Effector CD8-positive, alpha-beta T cell (primary cell): ENCODE results near the gene VIL1.

Experiments
- DNase-seq: peaks from one replicate; lab custom pipeline; 2025; lab: John Stamatoyannopoulos, UW
- total RNA-seq, 4 experiments: gene quantifications; one replicate each; lab custom pipeline; 2026; lab: John Stamatoyannopoulos, UW

The VIL1 gene
- 0 to 0.18 (median 0.04) reads per million in 4 experiments for total RNA-seq

DNA sequence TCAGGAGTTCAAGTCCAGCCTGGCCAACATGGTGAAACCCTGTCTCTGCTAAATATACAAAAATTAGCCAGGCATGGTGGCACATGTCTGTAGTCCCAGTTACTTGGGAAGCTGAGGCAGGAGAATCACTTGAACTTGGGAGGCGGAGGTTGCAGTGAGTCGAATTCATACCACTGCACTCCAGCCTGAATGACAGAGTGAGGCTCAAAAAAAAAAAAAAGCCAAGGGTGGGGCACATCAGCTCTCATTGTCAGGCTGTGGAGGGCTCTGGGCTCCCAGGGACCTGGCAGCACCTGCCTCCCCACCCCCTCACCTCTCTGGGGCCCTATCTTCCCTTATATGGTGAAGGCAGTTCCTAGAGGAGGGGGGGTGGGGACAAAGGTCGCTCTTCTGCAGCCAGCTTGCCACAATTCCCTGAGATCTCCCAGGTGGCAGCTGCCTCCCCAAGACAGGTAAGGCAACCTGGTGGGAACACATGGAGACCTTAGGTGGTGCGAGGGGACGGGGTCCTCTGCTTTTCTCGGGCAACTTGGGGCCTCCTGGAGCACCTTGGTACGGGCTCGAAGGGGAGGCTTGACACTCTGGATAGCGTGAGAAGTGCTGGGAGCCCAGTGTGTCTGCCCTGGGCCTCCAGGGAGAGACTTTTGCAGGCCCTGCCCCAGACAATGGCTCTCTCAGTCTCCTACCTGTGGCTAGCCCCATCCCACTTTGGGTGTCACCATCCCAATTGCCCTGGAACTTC, at the start of gene VIL1:
TSS of gene VIL1 (plus strand) at position 407 of the 742 bp plus-strand sequence. CDS start 4,656 bp downstream, outside the sequence.
- no peak for DNase-seq

DNA sequence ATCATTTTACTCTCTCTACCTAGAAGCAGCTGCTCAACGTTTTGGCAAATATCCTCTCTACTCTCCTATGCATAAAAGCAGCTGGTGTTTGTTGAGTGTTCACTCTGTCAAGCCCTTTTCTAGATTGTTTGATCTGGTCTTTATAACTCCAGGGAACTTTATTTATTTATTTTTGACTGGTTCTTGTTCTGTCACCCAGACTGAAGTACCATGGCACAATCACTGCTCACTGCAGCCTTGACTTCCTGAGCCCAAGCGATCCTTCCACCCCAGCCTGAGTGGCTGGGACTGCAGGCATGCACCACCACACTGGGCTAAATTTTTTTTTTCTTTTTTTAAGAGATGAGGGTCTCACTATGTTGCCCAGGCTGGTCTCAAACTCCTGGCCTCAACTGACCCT, 49.6 kb upstream of the VIL1 start:
- DNase-seq: no peak

DNA sequence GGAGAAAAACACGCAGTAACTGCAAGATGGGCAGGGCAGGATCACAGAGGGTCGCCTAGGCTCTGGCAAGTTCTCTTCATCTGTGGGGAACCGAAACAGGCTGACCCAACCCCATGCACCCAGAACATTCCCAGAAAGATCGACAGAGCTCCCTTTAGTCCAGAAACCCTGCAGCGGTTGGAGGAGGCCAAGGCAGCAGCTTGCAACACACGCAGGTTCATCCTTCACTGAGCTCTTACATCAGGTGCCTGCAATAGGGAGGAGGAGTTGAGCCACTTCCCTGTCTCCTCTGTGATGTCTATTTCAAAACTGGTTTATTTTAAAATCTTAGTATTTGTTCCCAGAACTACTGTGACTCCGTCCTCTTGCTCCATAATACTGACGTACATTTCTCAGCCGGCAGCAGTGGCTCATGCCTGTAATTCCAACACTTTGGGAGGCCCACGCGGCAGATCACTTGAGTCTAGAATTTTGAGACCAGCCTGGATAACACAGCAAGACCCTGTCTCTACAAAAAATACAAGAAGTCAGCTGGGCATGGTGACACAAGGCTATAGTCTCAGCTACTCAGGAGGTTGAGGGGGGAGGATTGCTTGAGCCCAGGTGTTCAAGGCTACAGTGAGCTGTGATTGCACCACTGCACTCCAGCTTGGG, 48.4 kb upstream of the VIL1 start:
- no peak for DNase-seq

DNA sequence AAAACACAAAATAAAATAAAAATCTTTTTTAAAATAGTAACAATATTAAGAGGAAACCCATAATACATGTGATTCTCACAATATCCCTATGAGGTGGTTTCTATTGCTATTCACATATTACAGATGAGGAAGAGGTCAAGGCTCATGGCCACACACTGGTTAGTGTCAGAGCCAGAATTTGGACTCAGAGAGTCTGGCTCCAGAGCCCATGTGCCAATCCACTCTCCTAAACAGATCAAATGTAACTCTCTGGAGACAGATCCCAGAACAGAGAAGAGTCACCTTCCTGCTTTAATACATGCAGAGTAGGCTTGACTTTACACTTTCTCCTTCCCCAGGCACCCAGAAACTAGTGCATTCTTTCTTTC, 47.0 kb upstream of the VIL1 start:
- no peak for DNase-seq

DNA sequence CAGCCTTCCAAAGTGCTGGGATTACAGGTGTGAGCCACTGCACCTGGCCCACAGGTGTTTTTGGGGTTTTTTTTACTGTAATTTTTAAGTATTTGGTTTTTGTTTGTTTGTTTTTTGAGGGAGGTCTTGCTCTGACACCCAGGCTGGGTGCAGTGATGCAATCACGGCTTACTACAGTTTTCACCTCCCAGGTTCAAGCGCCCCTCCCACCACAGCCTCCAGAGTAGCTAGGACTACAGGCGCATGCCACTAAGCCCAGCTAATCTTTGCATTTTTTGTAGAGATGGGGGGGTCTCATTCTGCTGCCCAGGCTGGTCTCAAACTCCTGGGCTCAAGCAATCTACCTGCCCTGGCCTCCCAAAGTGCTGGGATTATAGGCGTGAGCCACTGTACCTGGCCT, 44.1 kb upstream of the VIL1 start:
- DNase-seq: no peak

DNA sequence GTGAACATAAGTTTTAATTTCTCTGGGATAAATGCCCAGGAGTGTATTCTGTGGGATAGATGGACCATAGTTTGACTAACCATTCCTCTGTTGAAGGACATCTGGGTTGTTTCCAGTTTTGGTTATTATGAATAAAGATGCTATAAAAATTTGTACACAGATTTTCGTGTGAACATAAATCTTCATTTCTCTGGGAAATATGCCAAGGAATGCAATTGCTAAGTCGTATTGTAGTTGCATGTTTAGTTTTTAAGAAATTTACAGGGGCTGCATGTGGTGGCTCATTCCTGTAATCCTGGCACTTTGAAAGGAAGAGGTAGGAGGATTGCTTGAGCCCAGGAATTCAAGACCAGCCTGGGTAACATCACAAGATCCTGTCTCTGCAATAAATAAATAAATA, 43.7 kb upstream of the VIL1 start:
- no peak for DNase-seq

DNA sequence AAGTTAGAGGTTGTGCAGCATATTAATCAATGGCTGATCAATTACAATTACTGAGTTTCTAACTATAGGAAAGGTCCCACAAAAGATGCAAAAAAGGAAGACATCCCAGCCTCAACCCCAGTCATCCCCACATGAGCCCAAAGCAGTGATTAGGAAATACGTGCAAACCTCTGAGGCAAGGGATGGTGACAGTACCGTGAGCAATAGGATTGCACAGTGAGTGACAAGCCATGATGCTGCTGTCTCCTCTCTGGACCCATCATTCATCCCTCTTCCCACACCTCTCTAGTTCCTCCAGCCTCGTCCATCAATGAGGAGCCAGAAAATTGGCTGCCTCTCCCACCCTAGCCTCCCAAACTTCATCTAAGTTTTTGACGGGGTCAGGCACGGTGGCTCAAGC, 40.9 kb upstream of the VIL1 start:
- DNase-seq: no peak

DNA sequence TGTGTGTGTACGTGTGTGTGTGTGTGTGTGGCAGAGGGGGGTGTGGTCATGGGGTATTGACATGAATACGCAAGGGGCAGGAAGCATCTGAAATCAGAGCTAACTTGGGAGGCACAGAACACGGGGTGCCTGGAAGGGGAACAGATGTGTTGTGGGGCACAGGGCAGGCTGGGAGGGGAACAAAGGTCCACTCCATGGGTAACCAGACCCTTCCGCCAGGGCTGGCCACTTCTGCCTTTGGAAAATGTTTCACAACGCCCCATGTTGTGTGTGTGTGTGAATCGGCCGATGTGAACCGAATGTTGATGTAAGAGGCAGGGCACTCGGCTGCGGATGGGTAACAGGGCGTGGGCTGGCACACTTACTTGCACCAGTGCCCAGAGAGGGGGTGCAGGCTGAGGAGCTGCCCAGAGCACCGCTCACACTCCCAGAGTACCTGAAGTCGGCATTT, 37.0 kb upstream of the VIL1 start, which contains the start of gene SLC11A1:
TSS of gene SLC11A1 (plus strand) at position 358 of the 451 bp plus-strand sequence. CDS start 96 bp downstream, outside the sequence.
- no peak for DNase-seq

DNA sequence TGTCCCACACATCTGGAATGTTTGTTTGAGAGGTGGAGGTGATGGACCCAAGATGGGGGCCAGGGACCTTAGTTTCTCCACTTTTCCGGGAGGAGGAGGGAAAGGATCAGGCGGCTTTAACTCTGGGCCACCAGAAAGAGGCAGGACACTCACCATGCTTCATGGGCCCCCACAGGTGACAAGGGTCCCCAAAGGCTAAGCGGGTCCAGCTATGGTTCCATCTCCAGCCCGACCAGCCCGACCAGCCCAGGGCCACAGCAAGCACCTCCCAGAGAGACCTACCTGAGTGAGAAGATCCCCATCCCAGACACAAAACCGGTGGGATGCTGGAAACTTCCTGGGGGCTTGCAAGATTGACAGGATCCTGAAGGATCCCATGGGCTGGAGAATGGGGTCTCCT, 36.1 kb upstream of the VIL1 start:
- DNase-seq: no peak

DNA sequence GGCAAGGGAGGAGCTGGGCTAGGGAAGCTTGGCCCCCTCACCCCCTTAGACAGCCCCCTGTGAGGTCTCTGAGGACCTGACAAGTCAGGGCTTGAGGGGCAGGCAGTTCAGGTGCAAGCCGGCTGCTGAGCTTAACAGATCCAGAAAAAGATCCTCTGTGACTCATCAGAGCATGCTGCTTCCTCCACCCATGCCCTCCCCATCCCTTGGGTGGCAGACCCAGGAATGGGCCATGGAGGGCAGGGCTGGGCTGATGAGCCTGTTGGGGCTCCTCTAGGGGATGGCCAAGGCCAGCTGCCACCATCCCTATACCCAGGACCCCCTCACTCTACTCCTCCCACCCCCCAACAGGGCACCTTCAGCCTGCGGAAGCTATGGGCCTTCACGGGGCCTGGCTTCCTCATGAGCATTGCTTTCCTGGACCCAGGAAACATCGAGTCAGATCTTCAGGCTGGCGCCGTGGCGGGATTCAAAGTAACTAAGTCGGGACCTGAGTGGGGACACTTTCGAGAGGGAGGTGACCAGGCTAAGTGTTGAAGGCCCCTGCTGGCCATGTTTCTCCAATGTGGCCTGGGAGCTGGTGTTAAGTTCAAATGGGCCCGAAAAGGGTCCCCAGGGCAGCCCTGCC, 34.9 kb upstream of the VIL1 start:
- no peak for DNase-seq

DNA sequence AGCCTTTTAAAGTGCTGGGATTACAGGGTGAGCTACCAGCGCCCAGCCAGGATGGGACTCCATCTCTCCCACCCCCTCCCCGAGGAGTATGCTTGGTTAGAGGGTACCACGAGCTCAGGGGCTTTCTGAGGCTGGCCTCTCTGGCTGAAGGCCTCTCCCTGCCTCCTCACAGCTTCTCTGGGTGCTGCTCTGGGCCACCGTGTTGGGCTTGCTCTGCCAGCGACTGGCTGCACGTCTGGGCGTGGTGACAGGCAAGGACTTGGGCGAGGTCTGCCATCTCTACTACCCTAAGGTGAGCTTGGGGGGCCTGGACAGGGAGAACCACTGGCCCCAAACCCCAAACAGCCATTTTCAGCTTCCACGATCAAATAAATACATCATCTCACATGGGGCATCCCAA, 33.9 kb upstream of the VIL1 start:
- no peak for DNase-seq

DNA sequence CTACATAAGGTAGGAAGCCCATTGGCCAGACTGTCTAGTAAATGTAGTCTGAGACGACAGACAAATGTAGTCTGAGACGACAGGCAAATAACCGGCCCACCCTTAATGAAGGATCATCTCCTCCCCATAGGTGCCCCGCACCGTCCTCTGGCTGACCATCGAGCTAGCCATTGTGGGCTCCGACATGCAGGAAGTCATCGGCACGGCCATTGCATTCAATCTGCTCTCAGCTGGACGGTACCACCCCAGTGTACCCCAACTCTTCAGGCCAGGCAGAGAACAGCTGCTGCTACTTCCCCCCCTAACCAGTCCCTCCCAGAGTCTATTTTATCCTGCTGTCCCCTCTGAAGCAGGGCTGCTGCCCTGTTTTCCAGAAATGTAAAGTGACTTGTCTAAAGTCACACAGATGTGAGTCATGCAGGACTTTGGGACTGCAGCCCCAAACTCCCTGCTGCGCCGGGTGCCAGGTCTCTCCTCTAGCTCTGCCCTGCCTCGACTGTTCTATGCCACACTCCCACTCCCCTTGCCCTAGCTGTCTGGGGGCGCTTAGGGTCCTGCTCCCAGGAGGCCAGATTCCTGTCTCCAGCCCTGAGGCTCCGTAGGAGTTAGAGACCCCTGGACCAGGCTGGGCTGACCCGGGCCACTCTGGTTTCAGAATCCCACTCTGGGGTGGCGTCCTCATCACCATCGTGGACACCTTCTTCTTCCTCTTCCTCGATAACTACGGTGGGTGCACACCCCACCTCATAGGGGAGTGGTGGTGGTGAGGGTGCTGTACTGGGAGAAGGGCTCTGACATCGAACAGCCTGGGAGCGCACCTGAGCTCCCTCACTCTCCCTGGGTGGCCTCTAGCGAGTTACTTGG, 32.2 kb upstream of the VIL1 start:
- DNase-seq: no peak

DNA sequence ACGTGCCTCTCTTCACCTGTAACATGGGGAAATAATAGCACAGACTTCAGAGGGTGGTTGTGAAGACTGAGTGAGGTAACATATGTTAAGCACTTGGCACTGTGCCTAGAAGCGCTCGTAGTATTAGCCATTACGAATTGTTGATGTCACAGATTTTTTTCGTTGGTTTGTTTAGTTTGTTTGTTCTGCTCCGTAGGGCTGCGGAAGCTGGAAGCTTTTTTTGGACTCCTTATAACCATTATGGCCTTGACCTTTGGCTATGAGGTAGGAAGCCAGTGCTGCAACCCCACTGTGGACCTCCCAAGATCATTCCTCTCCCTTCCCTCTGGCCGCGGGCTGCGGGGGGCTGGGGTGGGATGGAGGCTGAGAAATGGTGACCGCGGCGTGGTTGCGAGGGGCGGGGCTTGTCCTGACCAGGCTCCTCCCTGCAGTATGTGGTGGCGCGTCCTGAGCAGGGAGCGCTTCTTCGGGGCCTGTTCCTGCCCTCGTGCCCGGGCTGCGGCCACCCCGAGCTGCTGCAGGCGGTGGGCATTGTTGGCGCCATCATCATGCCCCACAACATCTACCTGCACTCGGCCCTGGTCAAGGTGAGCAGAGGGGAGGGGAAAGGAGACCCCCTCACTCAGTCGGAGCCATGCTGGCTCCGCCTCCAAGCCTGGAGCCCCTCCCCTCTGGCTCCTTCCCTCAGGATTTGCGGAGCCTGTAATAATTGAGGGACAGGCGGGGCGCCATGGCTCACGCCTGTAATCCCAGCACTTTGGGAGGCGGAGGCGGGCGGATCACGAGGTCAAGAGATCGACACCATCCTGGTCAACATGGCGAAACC, 31.3 kb upstream of the VIL1 start:
- DNase-seq: no peak

DNA sequence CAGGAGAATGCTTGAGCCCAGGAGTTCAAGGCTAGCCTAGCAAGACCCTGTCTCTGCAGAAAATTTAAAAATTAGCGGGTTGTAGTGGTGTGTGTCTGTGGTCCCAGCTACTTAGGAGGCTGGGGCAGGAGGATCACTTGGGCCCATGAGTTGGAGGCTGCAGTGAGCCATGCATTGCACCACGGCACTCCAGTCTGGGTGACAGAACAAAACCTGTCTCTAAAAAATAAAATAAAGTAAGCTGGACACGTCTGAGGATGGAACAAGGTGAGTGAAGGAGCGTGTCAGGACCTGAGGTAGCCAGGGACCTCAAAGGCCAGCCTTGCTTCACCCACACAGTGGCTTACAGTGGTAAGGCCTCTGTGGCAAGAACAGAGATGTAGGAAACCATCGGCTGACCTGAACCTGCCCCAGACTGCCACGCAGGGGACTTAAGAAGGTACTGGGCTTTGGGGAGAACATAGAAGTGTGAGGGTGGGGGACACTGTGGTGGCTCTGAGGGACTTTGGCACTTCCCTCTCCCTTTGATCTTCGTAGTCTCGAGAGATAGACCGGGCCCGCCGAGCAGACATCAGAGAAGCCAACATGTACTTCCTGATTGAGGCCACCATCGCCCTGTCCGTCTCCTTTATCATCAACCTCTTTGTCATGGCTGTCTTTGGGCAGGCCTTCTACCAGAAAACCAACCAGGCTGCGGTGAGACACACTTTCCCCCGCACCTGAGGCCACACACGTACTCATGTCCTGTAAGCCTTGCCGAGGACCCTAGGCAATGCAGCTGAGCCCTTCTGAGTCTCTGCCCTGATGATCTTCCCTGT, 29.4 kb upstream of the VIL1 start:
- DNase-seq: no peak

DNA sequence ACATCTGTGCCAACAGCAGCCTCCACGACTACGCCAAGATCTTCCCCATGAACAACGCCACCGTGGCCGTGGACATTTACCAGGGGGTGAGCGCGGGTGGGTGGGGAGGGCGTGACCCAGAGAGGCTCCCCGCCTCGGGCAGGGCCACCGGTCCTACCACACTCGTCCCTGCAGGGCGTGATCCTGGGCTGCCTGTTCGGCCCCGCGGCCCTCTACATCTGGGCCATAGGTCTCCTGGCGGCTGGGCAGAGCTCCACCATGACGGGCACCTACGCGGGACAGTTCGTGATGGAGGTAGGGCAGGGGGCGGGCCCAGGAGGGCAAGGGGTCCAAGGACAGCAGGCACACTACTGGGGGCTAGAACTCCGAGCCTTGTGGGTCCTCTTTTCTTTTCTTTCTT, 27.7 kb upstream of the VIL1 start:
- DNase-seq: no peak

DNA sequence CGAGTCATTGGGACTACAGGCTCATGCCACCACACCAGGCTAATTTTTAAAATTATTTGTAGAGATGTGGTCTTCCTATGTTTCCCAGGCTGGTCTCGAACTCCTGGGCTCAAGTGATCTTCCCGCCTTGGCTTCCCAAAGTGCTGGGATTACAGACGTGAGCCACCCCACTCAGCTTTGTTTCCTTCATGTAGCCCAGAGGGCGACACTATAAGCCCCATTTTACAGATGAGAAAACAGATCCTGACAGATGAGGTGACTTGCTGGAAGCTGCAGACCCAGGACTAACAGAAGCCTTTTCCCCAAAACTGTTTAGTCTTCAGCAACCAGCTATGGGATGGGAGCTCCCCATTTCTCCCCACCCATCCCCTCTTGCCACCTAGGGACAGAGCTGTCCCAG, 26.5 kb upstream of the VIL1 start:
- no peak for DNase-seq

DNA sequence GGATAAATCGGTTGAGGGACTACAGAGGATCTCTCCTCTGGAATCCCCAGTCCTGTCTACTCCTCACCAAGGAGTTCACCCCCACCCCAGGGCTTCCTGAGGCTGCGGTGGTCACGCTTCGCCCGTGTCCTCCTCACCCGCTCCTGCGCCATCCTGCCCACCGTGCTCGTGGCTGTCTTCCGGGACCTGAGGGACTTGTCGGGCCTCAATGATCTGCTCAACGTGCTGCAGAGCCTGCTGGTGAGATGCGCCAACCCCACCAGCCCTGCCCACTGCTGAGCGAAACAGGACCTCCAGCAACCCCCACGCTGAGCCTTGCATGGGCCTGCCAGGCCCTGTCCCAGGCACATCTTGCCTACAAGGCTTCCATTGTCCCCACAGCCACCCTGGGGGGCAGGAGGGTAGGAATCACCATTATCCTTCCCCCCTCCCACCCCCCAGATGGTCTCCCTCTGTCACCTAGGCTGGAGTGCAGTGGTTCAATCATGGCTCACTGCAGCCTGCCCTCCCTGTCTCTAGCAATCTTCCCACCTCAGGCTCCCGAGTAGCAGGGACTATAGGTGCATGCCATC, 25.9 kb upstream of the VIL1 start:
- DNase-seq: no peak

DNA sequence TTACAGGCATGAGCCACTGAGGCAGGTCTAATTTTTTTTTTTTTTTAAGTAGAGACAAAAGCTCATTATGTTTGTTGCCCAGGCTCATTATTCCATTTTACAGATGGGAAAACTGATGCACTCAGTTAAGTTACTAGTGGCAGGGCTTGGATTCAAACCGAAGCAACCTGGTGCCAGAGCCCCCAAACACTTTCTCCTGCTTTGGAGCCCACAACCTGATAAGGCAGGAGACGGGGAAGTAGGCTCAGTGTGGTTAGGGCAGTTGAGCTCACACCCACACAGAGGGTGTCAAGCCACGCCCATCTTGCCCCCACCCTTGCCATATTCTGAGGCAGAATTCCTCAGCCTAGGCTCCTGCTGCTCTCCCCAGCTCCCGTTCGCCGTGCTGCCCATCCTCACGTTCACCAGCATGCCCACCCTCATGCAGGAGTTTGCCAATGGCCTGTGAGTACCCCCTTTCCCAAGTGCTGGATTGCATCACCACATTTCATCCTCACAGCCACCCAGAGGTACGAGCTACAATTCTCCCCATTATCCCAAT, 25.1 kb upstream of the VIL1 start:
- no peak for DNase-seq

DNA sequence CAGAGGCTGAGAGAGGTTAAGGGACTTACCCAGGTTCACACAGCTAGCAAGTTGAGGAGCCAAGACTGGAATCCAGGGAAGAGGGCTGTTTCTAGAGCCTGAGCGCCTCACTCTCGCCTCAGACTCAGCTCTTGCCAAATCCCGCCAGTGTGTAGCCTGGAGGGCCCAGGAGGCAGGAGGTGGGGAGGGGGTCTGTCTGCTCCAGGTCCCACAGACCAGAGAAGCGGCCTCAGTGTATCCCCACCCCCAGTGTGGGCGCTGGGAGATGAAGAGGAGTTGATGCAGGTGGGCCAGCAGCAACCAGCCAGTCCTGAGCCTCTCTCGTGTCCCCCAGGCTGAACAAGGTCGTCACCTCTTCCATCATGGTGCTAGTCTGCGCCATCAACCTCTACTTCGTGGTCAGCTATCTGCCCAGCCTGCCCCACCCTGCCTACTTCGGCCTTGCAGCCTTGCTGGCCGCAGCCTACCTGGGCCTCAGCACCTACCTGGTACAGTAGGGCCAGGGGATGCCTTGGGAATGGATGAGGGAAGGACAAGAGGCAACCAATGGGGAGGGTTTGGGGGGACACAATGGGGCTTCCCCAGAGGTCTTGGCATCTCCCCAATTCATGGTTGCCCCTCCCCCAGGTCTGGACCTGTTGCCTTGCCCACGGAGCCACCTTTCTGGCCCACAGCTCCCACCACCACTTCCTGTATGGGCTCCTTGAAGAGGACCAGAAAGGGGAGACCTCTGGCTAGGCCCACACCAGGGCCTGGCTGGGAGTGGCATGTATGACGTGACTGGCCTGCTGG, 24.4 kb upstream of the VIL1 start:
- DNase-seq: no peak
